Right atrium auricular region (tissue), 2 donors: ENCODE data around the gene ZNF512. TPM values are rescaled to one million over a fixed set of nuclear protein-coding genes. Genes with fewer than 3 reads are reported as not detected.

Experiments
- DNase-seq: peaks from one replicate; pipeline ENCODE4 v3.0.0-alpha.2; 2019; ENCODE audit warnings: low spot score
- H3K27ac ChIP-seq, 2 donors: fragments of 200-600 bp; sonication (generic); 1 replicate in 1 of 2; 2 replicates in 1 of 2; pipeline ENCODE4 v1.5.1; 2016 to 2019
- H3K27me3 ChIP-seq, 2 donors: fragments of 200-600 bp; sonication (generic); one replicate each; pipeline versions ENCODE4 v1.5.1 to v1.6.0; 2017 to 2019
- H3K36me3 ChIP-seq: fragments of 200-600 bp; sonication (generic); one replicate; pipeline ENCODE4 v1.5.1; 2016
- H3K4me1 ChIP-seq, 2 donors: fragments of 200-600 bp; sonication (generic); one replicate each; pipeline versions ENCODE4 v1.5.1 to v1.6.0; 2017 to 2019
- H3K4me3 ChIP-seq, 2 donors: fragments of 200-600 bp; sonication (generic); 1 replicate in 1 of 2; 2 replicates in 1 of 2; pipeline ENCODE4 v1.5.1; 2017 to 2019; ENCODE audit warnings: mild to moderate bottlenecking in 1 of 2, moderate library complexity in 1 of 2
- H3K9me3 ChIP-seq, 2 donors: fragments of 200-600 bp; sonication (generic); one replicate each; pipeline ENCODE4 v1.5.1; 2019
- CTCF ChIP-seq, 2 donors: fragments of 200-600 bp; sonication (generic); IDR thresholded peaks; one replicate each; pipeline ENCODE4 v1.5.1; 2019; ENCODE audit warnings: antibody characterized with exemption in 2 of 2
- total RNA-seq, 2 donors: library from RNA; depleted of rRNA; stranded (reverse); fragments of >200 nt; gene quantifications; one replicate each; pipeline ENCODE4 v1.1.0, GENCODE V29; 2016

The ZNF512 gene
- total RNA-seq, 2 donors from 2014 or later = 12.0 to 21.3 TPM

- H3K27ac ChIP-seq = no peak overlapping the region
- H3K36me3 ChIP-seq = no peaks in the 10 kb centered on the region
- no peak for DNase-seq
- no peaks in the 10 kb centered on the region for H3K27me3 ChIP-seq
- H3K9me3 ChIP-seq = no peaks in the 10 kb centered on the region
- TF ChIP-seq CTCF (IDR thresholded peaks at IDR 0.05) = no peak
- no peaks in the 10 kb centered on the region for H3K4me1 ChIP-seq
- H3K4me3 ChIP-seq = no peak overlapping the region
Measured at GRCh38 chr2:27566628-27567027, 16.2 kb upstream of the ZNF512 start.

- no peak overlapping the region for H3K4me3 ChIP-seq
- no peaks in the 10 kb centered on the region for H3K27me3 ChIP-seq
- H3K36me3 ChIP-seq = no peaks in the 10 kb centered on the region
- H3K9me3 ChIP-seq = no peaks in the 10 kb centered on the region
- no peaks in the 10 kb centered on the region for H3K4me1 ChIP-seq
- H3K27ac ChIP-seq = no peak overlapping the region
- DNase-seq = no peak
- TF ChIP-seq CTCF (IDR thresholded peaks at IDR 0.05) = no peak
Measured at GRCh38 chr2:27569398-27569797, 13.4 kb upstream of the ZNF512 start.

- H3K4me1 ChIP-seq = no peaks in the 10 kb centered on the region
- DNase-seq = no peak
- no peak overlapping the region for H3K4me3 ChIP-seq
Measured at GRCh38 chr2:27571197-27571596, 11.6 kb upstream of the ZNF512 start.

GRCh38 chr2:27571681-27572080, 11.2 kb upstream of the ZNF512 start:
- H3K36me3 ChIP-seq = no peaks in the 10 kb centered on the region
- H3K4me1 ChIP-seq = no peaks in the 10 kb centered on the region
- peaks cover 0 to 11% of the 10 kb centered on the region in 2 donors for H3K9me3 ChIP-seq
- H3K27ac ChIP-seq = no peak overlapping the region
- no peaks in the 10 kb centered on the region for H3K27me3 ChIP-seq
- no peak overlapping the region for H3K4me3 ChIP-seq
- no peak for TF ChIP-seq CTCF (IDR thresholded peaks at IDR 0.05)
- DNase-seq = no peak

More at GRCh38 chr2:27571197-27571596, 11.6 kb upstream of the ZNF512 start:
- H3K27me3 ChIP-seq = no peaks in the 10 kb centered on the region
- H3K9me3 ChIP-seq = peaks cover 0 to 7% of the 10 kb centered on the region in 2 donors
- no peaks in the 10 kb centered on the region for H3K36me3 ChIP-seq
- TF ChIP-seq CTCF (IDR thresholded peaks at IDR 0.05) = no peak
- H3K27ac ChIP-seq = no peak overlapping the region

GRCh38 chr2:27572439-27572838, 10.4 kb upstream of the ZNF512 start:
- Histone ChIP-seq H3K9me3 (peaks cover 0 to 18% of the 10 kb centered on the region in 2 donors), H3K4me1 (no peaks in the 10 kb centered on the region), H3K36me3 (no peaks in the 10 kb centered on the region), H3K27ac (no peak overlapping the region), H3K27me3 (no peaks in the 10 kb centered on the region), H3K4me3 (no peak overlapping the region)
- no peak for TF ChIP-seq CTCF (IDR thresholded peaks at IDR 0.05)
- no peak for DNase-seq

- Histone ChIP-seq H3K4me3 (no peak overlapping the region), H3K4me1 (no peaks in the 10 kb centered on the region), H3K27me3 (no peaks in the 10 kb centered on the region), H3K36me3 (no peaks in the 10 kb centered on the region), H3K9me3 (peaks cover 0 to 24% of the 10 kb centered on the region in 2 donors), H3K27ac (no peak overlapping the region)
- no peak for TF ChIP-seq CTCF (IDR thresholded peaks at IDR 0.05)
- no peak for DNase-seq
Measured at GRCh38 chr2:27572998-27573429, 9.8 kb upstream of the ZNF512 start.
